Muscle layer of colon (tissue), 2 donors: ENCODE results near the gene SPTBN5.

Experiments
- H3K27ac ChIP-seq: one replicate; pipeline ENCODE4 v1.7.0; 2013; ENCODE audit warnings: low read depth, mild to moderate bottlenecking, low read length, moderate library complexity
- H3K27me3 ChIP-seq, 2 donors: one replicate each; pipeline ENCODE4 v1.7.0; 2013; ENCODE audit warnings: low read length in 2 of 2, mild to moderate bottlenecking in 2 of 2; ENCODE audit not compliant: insufficient read depth in 2 of 2, control insufficient read depth in 1 of 2
- H3K36me3 ChIP-seq: one replicate; pipeline ENCODE4 v1.7.0; 2013; ENCODE audit warnings: mild to moderate bottlenecking, low read length; ENCODE audit not compliant: insufficient read depth
- H3K4me1 ChIP-seq: one replicate; pipeline ENCODE4 v1.7.0; 2013; ENCODE audit warnings: mild to moderate bottlenecking, low read length; ENCODE audit not compliant: insufficient read depth
- H3K4me3 ChIP-seq, 2 donors: one replicate each; pipeline ENCODE4 v1.7.0; 2013; ENCODE audit warnings: low read length in 2 of 2, low read depth in 1 of 2, mild to moderate bottlenecking in 1 of 2, moderate library complexity in 1 of 2
- H3K9ac ChIP-seq: one replicate; pipeline ENCODE4 v1.7.0; 2013; ENCODE audit warnings: low read length
- H3K9me3 ChIP-seq: one replicate; pipeline ENCODE4 v1.7.0; 2013; ENCODE audit warnings: mild to moderate bottlenecking, low read length
- donor health status: abdominal sarcoma.
- donor health status: Adenocarcinoma of cecum.

The SPTBN5 gene

DNA sequence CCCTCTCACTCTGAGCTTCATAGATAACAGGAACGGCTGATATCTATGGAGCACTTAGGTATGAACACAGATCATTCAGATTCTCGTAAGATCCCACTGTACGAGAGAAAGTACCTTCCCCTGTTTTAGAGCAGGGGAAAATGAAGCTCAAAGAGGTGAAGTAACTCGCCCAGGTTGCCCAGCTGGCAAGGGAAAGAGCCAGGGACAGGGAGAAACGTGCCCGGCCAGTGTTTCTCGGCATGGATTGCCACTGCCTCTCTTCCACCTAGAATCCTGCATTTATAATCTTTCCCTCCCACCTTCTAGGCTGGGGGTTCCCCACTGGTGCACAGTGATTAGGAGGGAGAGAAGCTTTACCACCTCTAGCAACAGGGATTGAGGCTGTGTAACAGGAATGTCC, 39.5 kb upstream of the SPTBN5 start:
- H3K36me3 ChIP-seq = no peaks in the 10 kb centered on the region
- no peak overlapping the region for H3K27ac ChIP-seq
- H3K9ac ChIP-seq = no peak overlapping the region
- no peaks in the 10 kb centered on the region for H3K27me3 ChIP-seq
- peaks cover 32% of the 10 kb centered on the region for H3K4me1 ChIP-seq
- no peaks in the 10 kb centered on the region for H3K9me3 ChIP-seq
- no peak overlapping the region for H3K4me3 ChIP-seq

DNA sequence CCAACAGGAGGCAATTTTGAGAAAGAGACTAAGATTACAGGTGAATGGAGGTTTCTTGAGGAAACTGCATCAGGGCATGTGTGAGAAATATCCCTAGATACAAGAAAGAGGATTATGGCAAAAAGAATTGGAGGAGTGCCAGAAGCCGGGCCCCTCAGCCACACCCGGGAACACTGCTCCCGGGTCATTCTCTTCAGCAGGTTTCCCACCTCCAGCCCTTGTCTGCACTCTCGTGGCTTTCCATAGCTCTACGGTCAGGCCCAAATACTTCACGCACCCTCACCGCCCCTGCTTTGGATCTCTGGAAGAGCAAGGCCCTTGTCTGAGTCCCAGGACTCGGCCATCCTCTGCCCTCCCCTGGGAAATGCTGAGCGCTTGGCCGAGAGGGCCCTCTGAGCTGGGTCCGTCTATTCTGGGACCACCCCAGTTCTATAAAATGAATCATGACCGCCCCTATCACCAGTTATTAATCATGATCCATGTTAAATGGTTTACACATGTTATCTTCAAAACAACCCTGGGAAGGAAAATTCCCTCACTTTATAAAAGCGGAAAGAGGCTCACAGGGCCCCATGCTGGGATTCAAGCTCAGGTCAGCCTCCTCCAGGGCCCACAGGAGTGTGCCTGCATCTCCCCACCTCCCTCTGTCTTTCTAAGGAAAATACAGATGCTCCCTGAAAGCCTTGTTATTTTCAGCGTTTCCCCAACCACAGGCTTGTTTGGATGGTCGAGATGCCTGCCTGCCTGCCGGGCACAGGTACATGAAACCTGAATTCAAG, 38.8 kb upstream of the SPTBN5 start:
- H3K4me3 ChIP-seq = no peak overlapping the region
- H3K27ac ChIP-seq = no peak overlapping the region
- H3K9ac ChIP-seq = no peak overlapping the region
- no peaks in the 10 kb centered on the region for H3K27me3 ChIP-seq
- peaks cover 38% of the 10 kb centered on the region for H3K4me1 ChIP-seq
- H3K9me3 ChIP-seq = no peaks in the 10 kb centered on the region
- no peaks in the 10 kb centered on the region for H3K36me3 ChIP-seq

- peaks cover 41% of the 10 kb centered on the region for H3K4me1 ChIP-seq
- H3K9me3 ChIP-seq = no peaks in the 10 kb centered on the region
- H3K9ac ChIP-seq = no peak overlapping the region
- no peak overlapping the region for H3K4me3 ChIP-seq
- H3K36me3 ChIP-seq = no peaks in the 10 kb centered on the region
- H3K27ac ChIP-seq = no peak overlapping the region
- H3K27me3 ChIP-seq = no peaks in the 10 kb centered on the region
These were observed 38.2 kb upstream of the SPTBN5 start for GRCh38 chr15:41932101-41932500.

GRCh38 chr15:41930867-41931222, 37.0 kb upstream of the SPTBN5 start:
- no peak overlapping the region for H3K27ac ChIP-seq

DNA sequence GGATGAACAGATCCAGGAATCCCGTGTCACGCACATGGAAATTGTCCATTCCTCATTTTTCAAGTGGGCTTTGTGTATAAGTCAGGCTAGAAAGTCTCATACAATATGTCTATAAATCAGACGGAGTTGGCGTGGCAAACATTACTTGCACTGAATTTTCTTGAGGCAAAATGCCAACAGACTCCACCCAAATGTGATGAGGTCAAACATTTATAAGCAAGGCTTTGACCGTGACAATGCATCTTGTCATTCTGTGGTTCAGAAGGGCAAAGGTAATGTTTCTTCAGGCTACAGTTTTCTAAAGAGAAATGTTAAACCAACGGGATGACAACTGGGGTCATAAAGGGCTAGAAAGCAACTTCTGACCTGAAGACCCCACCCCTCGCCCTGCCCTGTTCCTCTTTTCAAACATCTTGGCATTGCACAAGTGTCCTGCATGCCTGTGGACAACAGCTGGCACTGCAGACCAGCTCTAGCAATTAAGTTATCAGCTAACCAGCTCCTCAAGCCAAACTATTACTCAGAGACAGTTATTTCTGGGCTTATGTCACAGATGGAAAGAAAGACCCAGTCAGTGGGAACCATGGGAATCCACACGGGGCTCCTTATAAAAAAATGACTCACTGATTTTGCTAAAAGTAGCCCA, 36.5 kb upstream of the SPTBN5 start:
- Histone ChIP-seq H3K4me1 (peaks cover 45% of the 10 kb centered on the region), H3K27me3 (no peaks in the 10 kb centered on the region), H3K9me3 (no peaks in the 10 kb centered on the region), H3K9ac (no peak overlapping the region), H3K27ac (no peak overlapping the region), H3K4me3 (no peak overlapping the region), H3K36me3 (no peaks in the 10 kb centered on the region)

More at GRCh38 chr15:41930867-41931222, 37.0 kb upstream of the SPTBN5 start:
- no peaks in the 10 kb centered on the region for H3K9me3 ChIP-seq
- H3K36me3 ChIP-seq = no peaks in the 10 kb centered on the region
- H3K4me3 ChIP-seq = no peak overlapping the region
- H3K27me3 ChIP-seq = no peaks in the 10 kb centered on the region
- no peak overlapping the region for H3K9ac ChIP-seq
- H3K4me1 ChIP-seq = peaks cover 45% of the 10 kb centered on the region

DNA sequence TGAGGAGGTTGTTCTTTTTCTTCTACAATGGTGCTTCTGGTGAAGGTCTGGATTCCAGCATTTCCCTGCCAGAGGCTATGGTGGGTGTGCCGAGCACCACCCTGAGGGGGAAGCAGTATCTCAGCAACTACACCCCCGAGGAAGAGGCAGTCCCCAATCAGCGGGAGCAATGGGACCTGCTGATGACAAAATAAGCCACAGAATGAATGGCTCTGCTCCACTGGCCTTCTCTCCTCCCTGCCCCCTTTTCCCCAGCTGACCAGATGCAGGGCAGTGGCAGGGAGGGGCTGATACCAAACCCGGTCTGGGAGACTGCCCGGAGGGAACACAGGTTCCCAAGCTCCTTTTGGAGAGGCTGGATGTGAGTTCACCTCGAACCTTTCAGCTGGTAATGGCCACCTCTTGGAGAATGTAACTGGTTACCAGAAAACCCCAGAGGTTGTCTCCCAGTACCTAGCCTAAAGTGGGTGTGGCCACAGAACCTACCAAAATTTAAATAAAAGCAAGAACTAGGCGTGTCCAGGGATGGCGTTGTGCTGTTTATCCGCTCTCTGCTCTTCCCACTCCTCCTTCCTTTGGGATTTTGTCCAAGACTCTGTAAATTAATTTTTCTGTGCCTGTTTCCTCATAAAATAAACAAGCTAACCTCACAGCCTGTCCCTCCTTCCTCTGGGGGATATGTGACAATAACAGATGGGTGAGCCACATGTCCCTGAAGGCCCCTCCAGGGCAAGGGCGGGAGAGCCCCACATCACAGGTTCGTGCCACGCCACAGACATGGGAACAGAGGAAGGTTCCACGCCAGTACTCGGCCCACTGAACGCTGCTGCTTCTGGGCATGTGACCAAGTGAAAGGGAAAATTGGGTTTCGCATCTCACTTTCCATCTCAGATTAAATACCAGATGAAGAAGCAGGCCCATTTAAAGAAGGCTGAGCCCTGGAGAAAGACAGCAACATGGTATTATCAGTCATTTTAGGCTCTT, 35.1 kb upstream of the SPTBN5 start:
- H3K36me3 ChIP-seq = no peaks in the 10 kb centered on the region
- no peaks in the 10 kb centered on the region for H3K9me3 ChIP-seq
- peaks cover 38% of the 10 kb centered on the region for H3K4me1 ChIP-seq
- no peak overlapping the region for H3K4me3 ChIP-seq
- no peak overlapping the region for H3K27ac ChIP-seq
- no peak overlapping the region for H3K9ac ChIP-seq
- H3K27me3 ChIP-seq = no peaks in the 10 kb centered on the region

- H3K27me3 ChIP-seq = no peaks in the 10 kb centered on the region
- H3K9me3 ChIP-seq = no peaks in the 10 kb centered on the region
- no peaks in the 10 kb centered on the region for H3K36me3 ChIP-seq
- H3K9ac ChIP-seq = no peak overlapping the region
- H3K4me3 ChIP-seq = no peak overlapping the region
- H3K4me1 ChIP-seq = peaks cover 38% of the 10 kb centered on the region
- no peak overlapping the region for H3K27ac ChIP-seq
These were observed 34.2 kb upstream of the SPTBN5 start for GRCh38 chr15:41928100-41928499.

DNA sequence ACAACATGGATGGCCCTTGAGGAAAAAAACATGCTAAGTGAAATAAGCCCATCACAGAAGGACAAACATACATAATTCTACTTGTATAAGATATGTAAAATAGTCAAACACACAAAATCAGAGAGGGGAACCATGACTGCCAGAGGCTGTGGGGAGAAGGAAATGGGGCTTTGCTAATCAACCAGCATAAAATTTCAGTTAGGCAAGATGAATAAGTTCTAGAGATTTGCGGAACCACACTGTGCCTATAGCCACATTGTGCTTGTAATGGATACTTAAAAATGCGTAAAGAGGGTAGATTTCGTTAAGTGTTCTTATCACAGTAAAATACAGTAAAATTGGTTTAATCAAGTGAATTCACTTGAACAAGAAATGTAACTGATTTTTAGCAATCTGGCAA, 33.7 kb upstream of the SPTBN5 start:
- H3K4me1 ChIP-seq = peaks cover 38% of the 10 kb centered on the region
- H3K9ac ChIP-seq = no peak overlapping the region
- H3K27ac ChIP-seq = no peak overlapping the region
- H3K9me3 ChIP-seq = no peaks in the 10 kb centered on the region
- H3K27me3 ChIP-seq = no peaks in the 10 kb centered on the region
- H3K4me3 ChIP-seq = no peak overlapping the region
- no peaks in the 10 kb centered on the region for H3K36me3 ChIP-seq

DNA sequence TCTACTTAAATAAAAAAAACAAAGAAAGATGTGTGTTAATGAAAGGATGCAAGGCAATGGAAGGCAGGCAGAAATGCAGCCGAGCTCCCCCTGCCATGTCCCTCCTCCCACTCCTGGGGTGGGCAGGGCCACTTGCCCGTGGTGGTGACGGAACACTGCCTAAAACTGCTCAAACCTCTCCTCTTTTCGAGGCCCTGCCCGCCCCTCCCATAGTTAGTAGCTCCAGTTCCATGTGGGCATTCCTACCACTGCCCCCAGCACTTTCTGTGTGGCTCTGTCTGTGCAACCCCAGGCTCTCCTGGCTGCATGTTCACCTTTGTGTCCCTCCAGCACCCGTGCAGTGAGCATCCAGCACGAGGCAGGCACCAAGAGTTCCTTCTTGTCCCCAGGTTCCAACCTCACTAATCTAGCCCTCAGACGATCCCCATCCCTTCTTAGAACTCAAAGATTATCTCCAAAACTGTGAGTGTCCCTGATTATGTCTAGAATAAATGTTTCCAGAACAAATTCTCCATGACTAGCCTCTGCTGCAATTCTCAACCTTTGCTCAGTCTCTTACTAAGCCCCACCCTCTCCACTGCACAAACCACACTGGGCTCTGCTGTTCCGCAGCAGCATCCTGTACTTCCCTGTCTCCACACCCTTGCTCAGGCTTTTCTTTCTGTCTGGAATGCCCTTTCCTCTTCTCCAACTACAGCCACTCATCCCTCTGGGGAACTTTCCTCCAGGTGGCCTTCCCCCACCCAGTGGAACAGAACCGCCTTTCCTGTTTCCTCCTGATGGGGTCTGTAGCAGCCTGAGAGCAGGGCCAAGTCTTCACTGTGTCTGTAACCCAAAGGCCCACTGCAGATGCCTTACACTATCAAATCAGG, 32.6 kb upstream of the SPTBN5 start:
- Histone ChIP-seq H3K27me3 (no peaks in the 10 kb centered on the region), H3K4me1 (peaks cover 40% of the 10 kb centered on the region), H3K27ac (no peak overlapping the region), H3K4me3 (no peak overlapping the region), H3K9me3 (no peaks in the 10 kb centered on the region), H3K36me3 (no peaks in the 10 kb centered on the region), H3K9ac (no peak overlapping the region)

GRCh38 chr15:41925086-41925608, 31.3 kb upstream of the SPTBN5 start:
- H3K9me3 ChIP-seq = no peaks in the 10 kb centered on the region
- no peak overlapping the region for H3K27ac ChIP-seq
- peaks cover 44% of the 10 kb centered on the region for H3K4me1 ChIP-seq
- no peaks in the 10 kb centered on the region for H3K36me3 ChIP-seq
- no peak overlapping the region for H3K9ac ChIP-seq
- no peaks in the 10 kb centered on the region for H3K27me3 ChIP-seq
- H3K4me3 ChIP-seq = no peak overlapping the region
